Esophagus mucosa (tissue), 1 donor: ENCODE measurements around the gene TMEM219. TPM values are rescaled to one million over a fixed set of nuclear protein-coding genes. Genes with fewer than 3 reads are reported as not detected.
"Not testable (repeated sequence)": the region's sequence is repeated elsewhere in the genome, so short reads cannot be mapped to it uniquely, and the experiment has no call there.

Experiments used
- ATAC-seq: fragments of 200-7000 bp; cut with Tn5 transposase; one replicate; pipeline ENCODE4 v1.9.1; 2020
- total RNA-seq: library from RNA; stranded (reverse); gene quantifications from one replicate; pipeline ENCODE4 v1.2.4, GENCODE V29; 2023
- donor health status: DM: yes; HTN: yes; CAD: no.

The TMEM219 gene
- total RNA-seq, 1 donor from 2014 or later = 74.5 TPM

- ATAC-seq = no peak
Observed at GRCh38 chr16:29951625-29952365, 10.1 kb upstream of the TMEM219 start.

- ATAC-seq = no peak
Observed at GRCh38 chr16:29958756-29959155, 3.1 kb upstream of the TMEM219 start.

- no peak for ATAC-seq
Observed at GRCh38 chr16:29959293-29959692, 2.6 kb upstream of the TMEM219 start.

- ATAC-seq = not testable (repeated sequence)
Observed at GRCh38 chr16:29959821-29960220, 2.1 kb upstream of the TMEM219 start.

- ATAC-seq = no peak
Observed at GRCh38 chr16:29961127-29961478, 776 bp upstream of the TMEM219 start.

- ATAC-seq = peak; percentile 51
Observed at GRCh38 chr16:29962344-29962994, 590 bp downstream of the TMEM219 start.

- peak; percentile 6 for ATAC-seq
Observed at GRCh38 chr16:29963021-29963743, 1.3 kb downstream of the TMEM219 start.

GRCh38 chr16:29968205-29968604 lies 6.3 kb downstream of the TMEM219 start:
- no peak for ATAC-seq

- no peak for ATAC-seq
Observed at GRCh38 chr16:29971304-29971703, 9.4 kb downstream of the TMEM219 start.

GRCh38 chr16:29972500-29972899 lies 10.6 kb downstream of the TMEM219 start:
- no peak for ATAC-seq

GRCh38 chr16:29972992-29973383 lies 11.1 kb downstream of the TMEM219 start:
- ATAC-seq = no peak

GRCh38 chr16:29973384-29974246 lies 11.7 kb downstream of the TMEM219 start, which contains the start of gene TAOK2:
TAOK2 (plus strand) TSS chr16:29973868; CDS start chr16:29977773, 3,905 bp downstream.
- ATAC-seq = peak; percentile 98

GRCh38 chr16:29974291-29975133 lies 12.6 kb downstream of the TMEM219 start:
- peak; percentile 7 for ATAC-seq

- ATAC-seq = no peak
Observed at GRCh38 chr16:29975134-29975538, 13.3 kb downstream of the TMEM219 start.

- ATAC-seq = no peak
Observed at GRCh38 chr16:29975811-29976511, 14.1 kb downstream of the TMEM219 start.

GRCh38 chr16:29977063-29977825 lies 15.4 kb downstream of the TMEM219 start:
- no peak for ATAC-seq

GRCh38 chr16:29978081-29978480 lies 16.2 kb downstream of the TMEM219 start:
- no peak for ATAC-seq

- no peak for ATAC-seq
Observed at GRCh38 chr16:29978564-29979270, 16.8 kb downstream of the TMEM219 start.
